ENCODE data around the gene RASEF. TPM values are rescaled to one million over a fixed set of nuclear protein-coding genes. Genes with fewer than 3 reads are reported as not detected.

The RASEF gene
- total RNA-seq, 2 donors from 2014 or later = 6.6 TPM; not detected in 1

DNA sequence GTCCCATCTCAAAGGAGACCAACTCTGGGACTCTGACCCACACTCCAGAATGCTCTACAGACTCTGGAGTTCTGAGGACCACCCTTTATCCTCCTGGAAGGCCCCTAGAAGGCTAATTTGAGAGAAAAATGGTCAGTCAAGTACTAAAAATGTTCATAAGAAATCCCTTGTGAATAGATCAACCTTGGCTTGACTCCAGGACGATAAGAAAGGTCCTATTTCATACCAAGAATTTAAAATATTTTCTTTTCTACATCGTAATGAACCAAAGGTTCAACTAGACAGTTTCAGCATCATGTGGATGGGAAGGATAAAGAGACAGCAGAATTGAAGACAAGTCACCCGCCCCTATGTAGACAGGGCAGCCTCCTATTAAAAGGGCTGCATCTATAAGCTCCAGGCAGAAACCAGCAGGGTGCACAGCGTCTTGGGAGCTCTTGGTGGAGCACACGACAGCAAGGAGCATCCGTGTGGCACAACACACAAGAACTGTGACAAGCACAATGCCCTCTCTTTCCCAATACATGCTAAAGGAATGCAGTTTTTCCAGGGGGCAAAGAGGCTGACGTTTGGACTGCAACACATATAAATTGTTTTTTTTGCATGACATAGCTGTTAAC is 38.3 kb downstream of the RASEF start:
- Histone ChIP-seq H3K9me3 (no peaks in the 10 kb centered on the region), H3K36me3 (no peaks in the 10 kb centered on the region), H3K27me3 (replicated peaks; ENCODE audit: insufficient read depth) (no peaks in the 10 kb centered on the region), H3K4me1 (ENCODE audit: control insufficient read depth in 1 of 2, low read depth in 2 of 2) (no peaks in the 10 kb centered on the region), H3K27ac (no peak overlapping the region), H3K4me3 (no peak overlapping the region)
- TF ChIP-seq, protein P1, sequence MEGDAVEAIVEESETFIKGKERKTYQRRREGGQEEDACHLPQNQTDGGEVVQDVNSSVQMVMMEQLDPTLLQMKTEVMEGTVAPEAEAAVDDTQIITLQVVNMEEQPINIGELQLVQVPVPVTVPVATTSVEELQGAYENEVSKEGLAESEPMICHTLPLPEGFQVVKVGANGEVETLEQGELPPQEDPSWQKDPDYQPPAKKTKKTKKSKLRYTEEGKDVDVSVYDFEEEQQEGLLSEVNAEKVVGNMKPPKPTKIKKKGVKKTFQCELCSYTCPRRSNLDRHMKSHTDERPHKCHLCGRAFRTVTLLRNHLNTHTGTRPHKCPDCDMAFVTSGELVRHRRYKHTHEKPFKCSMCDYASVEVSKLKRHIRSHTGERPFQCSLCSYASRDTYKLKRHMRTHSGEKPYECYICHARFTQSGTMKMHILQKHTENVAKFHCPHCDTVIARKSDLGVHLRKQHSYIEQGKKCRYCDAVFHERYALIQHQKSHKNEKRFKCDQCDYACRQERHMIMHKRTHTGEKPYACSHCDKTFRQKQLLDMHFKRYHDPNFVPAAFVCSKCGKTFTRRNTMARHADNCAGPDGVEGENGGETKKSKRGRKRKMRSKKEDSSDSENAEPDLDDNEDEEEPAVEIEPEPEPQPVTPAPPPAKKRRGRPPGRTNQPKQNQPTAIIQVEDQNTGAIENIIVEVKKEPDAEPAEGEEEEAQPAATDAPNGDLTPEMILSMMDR (IDR thresholded peaks at IDR 0.05) = no peak
- DNase-seq (ENCODE audit: low spot score) = no peak
- no peak for ATAC-seq (ENCODE audit: insufficient number of reproducible peaks, low FRiP score, low read depth)

DNA sequence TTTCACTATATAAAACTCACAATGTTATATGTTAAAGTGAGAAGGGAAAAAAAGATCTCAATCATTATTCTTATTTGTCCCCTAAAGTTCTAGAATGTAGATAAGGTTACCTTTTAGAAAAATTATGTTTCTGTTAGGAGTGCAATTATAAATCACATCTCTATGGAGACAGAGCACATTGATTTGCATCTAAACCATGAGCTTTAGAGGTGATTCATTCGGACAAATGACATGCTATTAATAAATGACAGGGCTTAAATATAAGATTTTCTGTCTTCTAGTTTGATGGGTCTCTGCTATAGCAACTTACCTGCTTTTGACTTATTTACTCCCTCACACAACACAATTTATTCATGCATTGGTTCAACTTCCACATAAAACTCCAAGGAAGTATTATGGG is 39.8 kb downstream of the RASEF start:
- DNase-seq (ENCODE audit: low spot score) (no peak), ATAC-seq (ENCODE audit: insufficient number of reproducible peaks, low FRiP score, low read depth) (no peak)
- H3K4me3 ChIP-seq = no peak overlapping the region
- no peaks in the 10 kb centered on the region for H3K4me1 ChIP-seq (ENCODE audit: control insufficient read depth in 1 of 2, low read depth in 2 of 2)
- H3K27me3 ChIP-seq (replicated peaks; ENCODE audit: insufficient read depth) = no peaks in the 10 kb centered on the region
- H3K27ac ChIP-seq = no peak overlapping the region
- H3K36me3 ChIP-seq = no peaks in the 10 kb centered on the region
- TF ChIP-seq, protein P1 (IDR thresholded peaks at IDR 0.05) = no peak
- no peaks in the 10 kb centered on the region for H3K9me3 ChIP-seq

DNA sequence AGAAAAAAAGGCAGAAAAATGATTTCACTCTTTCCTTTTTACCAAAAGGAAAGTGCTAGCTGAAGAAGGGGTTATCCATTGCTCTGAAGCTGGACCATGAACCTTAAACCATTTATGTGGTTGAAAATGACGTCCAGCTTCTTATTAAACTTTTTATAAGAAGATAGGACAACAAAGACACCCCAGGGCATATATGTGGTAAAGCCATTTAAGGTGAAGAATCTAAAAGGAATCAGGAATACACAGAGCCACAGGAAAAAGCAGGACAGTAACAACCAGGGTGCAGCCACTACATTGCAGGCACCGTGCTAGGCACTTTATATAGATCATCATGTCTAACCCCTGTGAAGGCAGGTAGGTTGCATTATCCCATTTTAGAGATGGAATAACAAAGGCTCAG is 42.1 kb downstream of the RASEF start:
- no peak overlapping the region for H3K27ac ChIP-seq
- TF ChIP-seq, protein P1 (IDR thresholded peaks at IDR 0.05) = no peak
- no peaks in the 10 kb centered on the region for H3K27me3 ChIP-seq (replicated peaks; ENCODE audit: insufficient read depth)
- no peaks in the 10 kb centered on the region for H3K9me3 ChIP-seq
- H3K4me1 ChIP-seq (ENCODE audit: control insufficient read depth in 1 of 2, low read depth in 2 of 2) = no peaks in the 10 kb centered on the region
- ATAC-seq (ENCODE audit: insufficient number of reproducible peaks, low FRiP score, low read depth) (no peak), DNase-seq (ENCODE audit: low spot score) (no peak)
- no peak overlapping the region for H3K4me3 ChIP-seq
- H3K36me3 ChIP-seq = no peaks in the 10 kb centered on the region

DNA sequence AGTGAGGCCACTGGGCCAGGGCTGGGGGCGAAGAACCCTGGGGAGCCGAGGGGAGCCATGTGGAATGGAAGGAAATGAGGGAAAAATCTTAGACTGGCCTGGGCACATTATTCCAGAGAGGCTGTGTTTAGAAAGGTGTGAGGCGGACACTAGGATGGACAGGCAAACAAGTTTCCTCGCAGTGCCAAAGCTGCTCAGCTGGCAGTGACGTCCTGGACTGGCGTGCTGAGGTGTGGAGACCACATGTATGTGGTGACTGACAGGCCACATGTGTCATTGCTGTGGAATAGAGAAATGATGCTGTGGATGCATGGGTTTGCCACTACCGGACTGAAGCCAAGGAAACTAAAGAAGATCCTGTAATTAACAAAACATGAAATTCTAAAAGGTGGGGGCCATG is 42.6 kb downstream of the RASEF start:
- no peak overlapping the region for H3K27ac ChIP-seq
- H3K36me3 ChIP-seq = no peaks in the 10 kb centered on the region
- DNase-seq (ENCODE audit: low spot score) (no peak), ATAC-seq (ENCODE audit: insufficient number of reproducible peaks, low FRiP score, low read depth) (no peak)
- no peaks in the 10 kb centered on the region for H3K27me3 ChIP-seq (replicated peaks; ENCODE audit: insufficient read depth)
- TF ChIP-seq, protein P1 (IDR thresholded peaks at IDR 0.05) = no peak
- H3K4me3 ChIP-seq = no peak overlapping the region
- no peaks in the 10 kb centered on the region for H3K9me3 ChIP-seq
- no peaks in the 10 kb centered on the region for H3K4me1 ChIP-seq (ENCODE audit: control insufficient read depth in 1 of 2, low read depth in 2 of 2)

DNA sequence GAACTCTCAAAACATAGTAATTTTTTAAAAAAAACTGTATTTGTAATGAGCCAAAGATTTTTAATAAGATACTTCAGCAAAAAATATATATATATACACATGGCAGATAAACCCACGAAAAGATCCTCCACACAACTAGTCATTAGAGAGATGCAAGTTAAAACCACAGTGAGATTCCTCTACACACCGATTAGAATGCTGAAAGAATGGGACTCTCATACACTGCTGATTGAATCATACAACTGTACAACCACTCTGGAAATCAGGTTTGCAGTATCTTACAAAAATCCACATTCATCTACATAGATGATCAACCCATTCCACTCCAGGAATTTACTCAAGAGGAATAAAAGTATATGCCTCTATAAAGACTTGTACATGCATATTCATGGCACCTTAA is 43.7 kb downstream of the RASEF start:
- no peaks in the 10 kb centered on the region for H3K27me3 ChIP-seq (replicated peaks; ENCODE audit: insufficient read depth)
- TF ChIP-seq, protein P1 (IDR thresholded peaks at IDR 0.05) = no peak
- no peaks in the 10 kb centered on the region for H3K9me3 ChIP-seq
- H3K36me3 ChIP-seq = no peaks in the 10 kb centered on the region
- DNase-seq (ENCODE audit: low spot score) = no peak
- no peaks in the 10 kb centered on the region for H3K4me1 ChIP-seq (ENCODE audit: control insufficient read depth in 1 of 2, low read depth in 2 of 2)
- no peak for ATAC-seq (ENCODE audit: insufficient number of reproducible peaks, low FRiP score, low read depth)
- H3K4me3 ChIP-seq = no peak overlapping the region
- no peak overlapping the region for H3K27ac ChIP-seq
